Uterus (tissue), 4 donors: Measurements from ENCODE around the gene PSMD6. TPM values are rescaled to one million over a fixed set of nuclear protein-coding genes. Genes with fewer than 3 reads are reported as not detected.

Source experiments
- DNase-seq, 2 donors: peaks; one replicate each; pipeline ENCODE4 v3.0.0-alpha.2; 2019 to 2020
- H3K27ac ChIP-seq, 2 donors: fragments of 200-600 bp; sonication (generic); 1 replicate in 1 of 2; 2 replicates in 1 of 2; pipeline ENCODE4 v1.5.1; 2016 to 2018
- H3K27me3 ChIP-seq, 2 donors: fragments of 200-600 bp; sonication (generic); one replicate each; pipeline ENCODE4 v1.5.1; 2018 to 2019; ENCODE audit warnings: control low read depth in 1 of 2
- H3K36me3 ChIP-seq, 2 donors: fragments of 200-600 bp; sonication (generic); one replicate each; pipeline ENCODE4 v1.5.1; 2019; ENCODE audit warnings: control low read depth in 1 of 2
- H3K4me1 ChIP-seq, 2 donors: fragments of 200-600 bp; sonication (generic); one replicate each; pipeline ENCODE4 v1.5.1; 2018 to 2019; ENCODE audit warnings: control low read depth in 1 of 2
- H3K4me3 ChIP-seq, 2 donors: fragments of 200-600 bp; sonication (generic); 1 replicate in 1 of 2; 2 replicates in 1 of 2; pipeline ENCODE4 v1.5.1; 2018 to 2019; ENCODE audit warnings: mild to moderate bottlenecking in 1 of 2
- H3K9me3 ChIP-seq, 2 donors: fragments of 200-600 bp; sonication (generic); one replicate each; pipeline ENCODE4 v1.5.1; 2019; ENCODE audit warnings: control low read depth in 1 of 2
- CTCF ChIP-seq, 4 experiments: fragments of 200-600 bp in 2 of 4; fragments of 450-650 bp in 2 of 4; sonication (generic) in 2 of 4; IDR thresholded peaks; one replicate each; pipeline ENCODE4 v1.5.1; 2016 to 2019; ENCODE audit warnings: antibody characterized with exemption in 4 of 4, mild to moderate bottlenecking in 2 of 4, moderate library complexity in 1 of 4
- POLR2A ChIP-seq, 2 donors: fragments of 450-650 bp; IDR thresholded peaks; one replicate each; pipeline ENCODE4 v1.6.1; 2016; ENCODE audit warnings: antibody characterized with exemption in 2 of 2, mild to moderate bottlenecking in 1 of 2, moderate library complexity in 1 of 2
- intact Hi-C: fragments of 100-400 bp; cut with DNase I; formaldehyde crosslinking; loops from one replicate; pipeline ENCODE4 v1.15.1; 2023; ENCODE audit warnings: low total_unique reads
- total RNA-seq, 4 donors: library from RNA; depleted of rRNA in 3 of 4; stranded (reverse); fragments of >200 nt in 3 of 4; gene quantifications; one replicate each; pipeline versions ENCODE4 v1.1.0 to v1.2.4, GENCODE V29; 2014 to 2023
- donor health status: DM: yes; HTN: yes; CAD: no.

Gene PSMD6
- total RNA-seq, 4 donors from 2014 or later: 49.2 to 72.1 (median 65.0) TPM

GRCh38 chr3:63972196-63972595, 51.1 kb downstream of the PSMD6 start:
- intact Hi-C loops: no loop called here
- H3K4me3 ChIP-seq: no peak overlapping the region
- H3K4me1 ChIP-seq: peaks cover 9 to 15% of the 10 kb centered on the region in 2 donors
- no peaks in the 10 kb centered on the region for H3K36me3 ChIP-seq
- no peak for TF ChIP-seq CTCF (IDR thresholded peaks at IDR 0.05)
- no peak for TF ChIP-seq POLR2A (IDR thresholded peaks at IDR 0.05)
- peak overlapping the region; percentile 36 to 66 for H3K27ac ChIP-seq
- no peaks in the 10 kb centered on the region for H3K9me3 ChIP-seq
- DNase-seq: no peak
- no peaks in the 10 kb centered on the region for H3K27me3 ChIP-seq

- H3K36me3 ChIP-seq: no peaks in the 10 kb centered on the region
- H3K4me1 ChIP-seq: peaks cover 4 to 15% of the 10 kb centered on the region in 2 donors
- peak overlapping the region in 1 of 2 donors; percentile 12 for H3K4me3 ChIP-seq
- H3K27ac ChIP-seq: peak overlapping the region; percentile 66 to 67
- H3K27me3 ChIP-seq: no peaks in the 10 kb centered on the region
- H3K9me3 ChIP-seq: no peaks in the 10 kb centered on the region
- DNase-seq: no peak
- intact Hi-C loops: no loop called here
- TF ChIP-seq CTCF (IDR thresholded peaks at IDR 0.05) (no peak), POLR2A (IDR thresholded peaks at IDR 0.05) (no peak)
These were observed 52.4 kb downstream of the PSMD6 start for GRCh38 chr3:63970631-63971475.

- peak overlapping the region; percentile 66 to 67 for H3K27ac ChIP-seq
- intact Hi-C loops: no loop called here
- H3K36me3 ChIP-seq: no peaks in the 10 kb centered on the region
- H3K27me3 ChIP-seq: no peaks in the 10 kb centered on the region
- DNase-seq: no peak
- no peaks in the 10 kb centered on the region for H3K9me3 ChIP-seq
- no peak overlapping the region for H3K4me3 ChIP-seq
- TF ChIP-seq POLR2A (IDR thresholded peaks at IDR 0.05) (no peak), CTCF (IDR thresholded peaks at IDR 0.05) (no peak)
- peaks cover 3 to 15% of the 10 kb centered on the region in 2 donors for H3K4me1 ChIP-seq
These were observed 53.4 kb downstream of the PSMD6 start for GRCh38 chr3:63969876-63970275.

GRCh38 chr3:63968612-63969350, 54.5 kb downstream of the PSMD6 start:
- no peaks in the 10 kb centered on the region for H3K36me3 ChIP-seq
- intact Hi-C loops: no loop called here
- H3K9me3 ChIP-seq: no peaks in the 10 kb centered on the region
- H3K4me3 ChIP-seq: no peak overlapping the region
- no peak for TF ChIP-seq POLR2A (IDR thresholded peaks at IDR 0.05)
- TF ChIP-seq CTCF (IDR thresholded peaks at IDR 0.05): no peak
- peaks cover 3 to 15% of the 10 kb centered on the region in 2 donors for H3K4me1 ChIP-seq
- no peaks in the 10 kb centered on the region for H3K27me3 ChIP-seq
- H3K27ac ChIP-seq: peak overlapping the region; percentile 44 to 66
- no peak for DNase-seq
